ENCODE measurements around the gene GNAO1.

- TF ChIP-seq CTCF (IDR thresholded peaks at IDR 0.05) (no peak), EZH2 (IDR thresholded peaks at IDR 0.05; ENCODE audit: borderline replicate concordance, insufficient read depth, low read depth, low read length, poor library complexity, severe bottlenecking) (no peak)
Measured at GRCh38 chr16:56354746-56355145, 163.5 kb downstream of the GNAO1 start.

Data from B cell (primary cell).